GM21526 (cell line): Measurements from ENCODE around the gene ARSD.
"Not testable (repeated sequence)": the region's sequence is repeated elsewhere in the genome, so short reads cannot be mapped to it uniquely, and the experiment has no call there.

Experiments
- ATAC-seq: cut with Tn5 transposase; IDR thresholded peaks from one replicate; pipeline ENCODE4 v1.9.1; 2021; ENCODE audit warnings: moderate library complexity; ENCODE audit not compliant: unreplicated experiment, low FRiP score

Gene ARSD, protein sequence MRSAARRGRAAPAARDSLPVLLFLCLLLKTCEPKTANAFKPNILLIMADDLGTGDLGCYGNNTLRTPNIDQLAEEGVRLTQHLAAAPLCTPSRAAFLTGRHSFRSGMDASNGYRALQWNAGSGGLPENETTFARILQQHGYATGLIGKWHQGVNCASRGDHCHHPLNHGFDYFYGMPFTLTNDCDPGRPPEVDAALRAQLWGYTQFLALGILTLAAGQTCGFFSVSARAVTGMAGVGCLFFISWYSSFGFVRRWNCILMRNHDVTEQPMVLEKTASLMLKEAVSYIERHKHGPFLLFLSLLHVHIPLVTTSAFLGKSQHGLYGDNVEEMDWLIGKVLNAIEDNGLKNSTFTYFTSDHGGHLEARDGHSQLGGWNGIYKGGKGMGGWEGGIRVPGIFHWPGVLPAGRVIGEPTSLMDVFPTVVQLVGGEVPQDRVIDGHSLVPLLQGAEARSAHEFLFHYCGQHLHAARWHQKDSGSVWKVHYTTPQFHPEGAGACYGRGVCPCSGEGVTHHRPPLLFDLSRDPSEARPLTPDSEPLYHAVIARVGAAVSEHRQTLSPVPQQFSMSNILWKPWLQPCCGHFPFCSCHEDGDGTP

GRCh38 chrX:2928583-2929434, at the start of gene ARSD:
ARSD (minus strand) TSS chrX:2929339; CDS start chrX:2929275, 64 bp downstream.
- ATAC-seq: peak; percentile 93

GRCh38 chrX:2978639-2979038, 49.5 kb upstream of the ARSD start:
- not testable (repeated sequence) for ATAC-seq

GRCh38 chrX:2974961-2975360, 45.8 kb upstream of the ARSD start:
- no peak for ATAC-seq

DNA sequence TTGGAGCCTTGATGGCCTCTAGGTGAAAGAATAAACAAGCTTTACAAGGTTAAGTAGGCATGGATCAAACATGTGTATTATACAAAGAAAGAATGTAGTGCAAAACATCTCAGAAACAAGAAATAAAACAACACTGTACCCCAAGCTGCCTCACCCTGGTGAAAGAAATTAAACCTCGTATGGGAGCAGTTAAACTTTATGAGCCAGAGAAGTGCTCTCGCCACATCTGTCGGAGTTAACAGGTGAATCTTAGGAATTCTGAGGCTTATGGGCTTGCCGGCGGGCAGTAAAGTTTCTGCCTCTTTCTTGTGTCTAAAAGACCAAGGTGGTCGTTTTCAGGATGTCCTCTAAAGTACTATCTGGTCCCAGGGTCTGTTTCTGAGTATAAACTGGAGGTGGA, 43.3 kb upstream of the ARSD start:
- no peak for ATAC-seq

- ATAC-seq: no peak
Measured at GRCh38 chrX:2969021-2969420, 39.9 kb upstream of the ARSD start.

DNA sequence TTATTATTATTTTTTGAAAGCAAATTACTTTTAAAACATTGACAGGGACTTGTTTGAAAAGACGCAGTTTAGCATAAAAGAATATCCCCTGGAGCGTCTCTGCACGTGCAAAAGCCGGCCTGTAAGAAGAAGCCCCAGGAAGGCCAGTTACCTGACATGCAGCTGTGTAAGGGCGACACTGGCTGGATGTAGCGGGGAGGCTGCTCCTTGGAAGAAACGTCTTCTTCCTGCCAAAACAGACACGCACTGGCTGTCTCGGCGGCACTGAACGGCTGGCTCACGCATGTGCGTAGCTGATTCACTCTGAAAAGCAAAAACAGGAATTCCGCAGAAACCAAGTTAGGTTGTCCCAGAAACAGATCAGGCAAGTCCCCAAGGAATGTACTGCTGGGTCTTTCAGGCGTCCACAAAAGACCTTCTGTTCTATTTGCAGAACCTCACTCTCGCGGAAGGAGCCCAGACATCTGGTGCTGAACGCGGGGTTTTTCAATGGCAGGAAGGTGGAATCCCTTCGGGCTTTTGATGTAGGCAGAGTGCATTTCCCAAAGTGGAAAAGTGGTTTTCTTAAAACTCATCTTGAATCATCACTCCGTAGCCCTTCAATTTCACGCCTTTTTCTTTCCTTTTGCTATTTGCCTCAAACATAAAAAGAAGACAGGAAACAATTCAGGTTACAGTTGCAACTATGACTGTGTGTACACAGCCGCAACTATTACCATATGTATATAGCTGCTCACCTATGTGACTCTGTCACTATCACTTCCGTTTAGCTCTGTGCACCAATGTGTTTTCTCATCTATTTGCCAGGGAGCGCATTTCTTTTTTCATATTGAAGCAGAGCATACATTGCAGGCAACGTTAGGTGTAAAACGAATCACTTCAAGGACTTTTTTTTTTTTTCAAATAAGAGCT, 39.1 kb upstream of the ARSD start:
- ATAC-seq: no peak

- ATAC-seq: no peak
Measured at GRCh38 chrX:2967584-2967983, 38.4 kb upstream of the ARSD start.

- ATAC-seq: no peak
Measured at GRCh38 chrX:2967012-2967411, 37.9 kb upstream of the ARSD start.

GRCh38 chrX:2965965-2966364, 36.8 kb upstream of the ARSD start:
- no peak for ATAC-seq

- not testable (repeated sequence) for ATAC-seq
Measured at GRCh38 chrX:2963992-2964794, 35.1 kb upstream of the ARSD start.

DNA sequence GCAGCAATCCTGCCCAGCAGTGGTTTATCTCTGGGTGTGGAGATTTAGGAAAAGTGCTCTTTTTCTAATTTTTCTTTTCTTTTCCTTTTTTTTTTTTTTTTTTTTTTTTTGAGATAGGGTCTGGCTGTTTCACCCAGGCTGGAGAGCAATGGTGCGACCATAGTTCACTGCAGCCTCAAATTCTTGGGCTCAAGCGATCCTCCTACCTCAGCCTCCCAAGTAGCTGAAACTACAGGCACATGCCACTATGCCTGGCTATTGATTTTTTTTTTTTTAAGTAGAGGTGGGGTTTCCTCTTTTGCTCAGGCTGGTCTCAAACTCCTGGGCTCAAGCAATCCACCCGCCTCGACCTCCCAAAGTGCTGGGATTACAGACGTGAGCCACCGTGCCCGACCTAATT, 34.3 kb upstream of the ARSD start:
- ATAC-seq: not testable (repeated sequence)

DNA sequence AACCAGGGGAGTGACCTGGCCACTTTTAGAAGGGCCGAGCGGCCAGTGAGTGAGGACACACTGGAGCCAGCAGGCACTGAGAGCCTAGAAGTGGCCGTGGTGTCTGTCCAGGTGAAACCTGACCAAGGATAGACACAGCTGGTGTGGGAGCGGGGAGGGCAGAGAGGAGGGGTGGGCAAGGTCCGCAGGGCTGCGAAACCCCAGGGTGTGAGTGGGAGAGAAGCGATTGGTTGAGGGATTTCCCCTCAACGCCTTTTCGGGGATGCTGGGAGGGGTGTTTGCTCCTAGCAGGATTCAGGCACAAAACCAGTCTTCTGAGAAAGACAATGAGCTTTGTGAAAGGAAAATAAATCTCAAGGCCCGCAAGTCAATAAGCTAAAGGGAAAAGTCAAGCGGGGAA, 33.2 kb upstream of the ARSD start:
- no peak for ATAC-seq

DNA sequence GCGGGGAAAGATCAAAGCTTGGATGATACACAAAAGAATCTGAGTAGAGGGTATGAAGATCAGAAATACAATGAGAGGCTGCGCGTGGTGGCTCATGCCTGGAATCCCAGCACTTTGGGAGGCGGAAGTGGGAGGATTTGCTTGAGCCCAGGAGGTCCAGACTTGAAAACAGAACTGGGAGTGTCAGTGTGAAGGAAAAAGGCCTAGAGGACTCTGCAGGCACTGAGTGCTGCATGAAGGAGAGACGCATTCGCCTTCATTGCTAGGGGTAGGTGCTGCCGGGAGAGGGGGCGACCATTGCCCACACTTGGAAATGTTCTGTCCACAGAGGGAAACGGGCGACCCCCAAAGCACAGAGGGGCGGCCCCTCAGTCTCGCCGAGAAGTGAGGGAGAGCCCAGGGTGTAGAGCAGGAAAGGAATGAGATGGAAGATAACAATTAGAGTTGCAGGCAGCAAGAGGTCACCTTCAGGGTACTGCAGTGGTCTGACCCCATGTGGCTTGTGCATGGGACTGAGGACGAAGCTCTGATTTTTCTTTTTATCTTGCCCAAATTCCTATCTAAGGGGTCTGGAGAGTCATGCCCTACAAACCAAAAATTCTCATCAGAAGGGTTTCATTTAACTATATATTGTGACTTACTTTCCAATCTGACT, 31.8 kb upstream of the ARSD start:
- ATAC-seq: no peak

- no peak for ATAC-seq
Measured at GRCh38 chrX:2958199-2958598, 29.1 kb upstream of the ARSD start.

DNA sequence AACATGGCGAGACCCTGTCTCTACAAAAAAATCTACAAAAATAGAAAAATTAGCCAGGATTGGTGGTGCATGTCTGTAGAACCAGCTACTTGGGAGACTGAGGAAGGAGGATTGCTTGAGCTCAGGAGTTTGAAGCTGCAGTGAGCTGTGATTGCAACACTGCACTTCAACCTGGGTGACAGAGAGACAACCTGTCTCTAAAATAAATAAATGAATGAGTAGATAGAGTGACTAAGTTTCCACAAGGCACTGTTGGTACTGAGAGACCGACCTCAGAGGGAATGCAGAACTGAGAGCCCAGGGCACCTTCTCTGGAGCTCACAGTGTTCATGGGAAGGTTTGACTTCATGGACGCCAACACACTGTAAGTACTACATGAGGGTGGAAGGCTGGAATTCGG, 26.7 kb upstream of the ARSD start:
- ATAC-seq: no peak

GRCh38 chrX:2955281-2955680, 26.1 kb upstream of the ARSD start:
- ATAC-seq: no peak

GRCh38 chrX:2954541-2954940, 25.4 kb upstream of the ARSD start:
- ATAC-seq: no peak

DNA sequence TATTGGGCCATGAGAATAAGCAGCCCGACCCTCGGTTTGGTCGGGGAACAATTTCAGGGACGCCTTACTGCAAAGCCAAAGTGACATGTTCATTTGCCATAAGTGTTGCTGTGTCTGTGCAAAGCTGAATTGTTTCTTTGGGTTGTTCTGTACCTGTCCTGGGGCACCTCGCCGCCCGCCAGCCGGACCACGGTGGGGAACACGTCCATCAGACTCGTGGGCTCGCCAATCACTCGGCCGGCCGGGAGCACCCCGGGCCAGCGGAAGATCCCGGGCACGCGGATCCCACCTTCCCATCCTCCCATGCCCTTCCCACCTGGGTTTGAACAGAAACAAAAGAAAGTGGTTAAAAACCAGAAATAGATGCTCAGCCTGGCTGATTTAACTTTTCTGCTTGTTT, 8.8 kb upstream of the ARSD start:
- ATAC-seq: not testable (repeated sequence)
